ENCODE measurements around the gene SLC22A4.

SLC22A4 gene

GRCh38 chr5:132376694-132377641 lies 82.8 kb downstream of the SLC22A4 start:
- DNase-seq (ENCODE audit: low read depth) = no peak

GRCh38 chr5:132377738-132378137 lies 83.5 kb downstream of the SLC22A4 start:
- no peak for DNase-seq (ENCODE audit: low read depth)

- DNase-seq (ENCODE audit: low read depth) = no peak
These were observed 84.4 kb downstream of the SLC22A4 start for GRCh38 chr5:132378580-132378979.

- no peak for DNase-seq (ENCODE audit: low read depth)
These were observed 85.9 kb downstream of the SLC22A4 start for GRCh38 chr5:132380047-132380446.

GRCh38 chr5:132380741-132381140 lies 86.5 kb downstream of the SLC22A4 start:
- no peak for DNase-seq (ENCODE audit: low read depth)

- DNase-seq (ENCODE audit: low read depth) = no peak
These were observed 87.4 kb downstream of the SLC22A4 start for GRCh38 chr5:132381614-132382013.

GRCh38 chr5:132383261-132383660 lies 89.1 kb downstream of the SLC22A4 start:
- no peak for DNase-seq (ENCODE audit: low read depth)

- no peak for DNase-seq (ENCODE audit: low read depth)
These were observed 89.8 kb downstream of the SLC22A4 start for GRCh38 chr5:132383984-132384383.

GRCh38 chr5:132384506-132385050 lies 90.4 kb downstream of the SLC22A4 start:
- DNase-seq (ENCODE audit: low read depth) = no peak

GRCh38 chr5:132385326-132386105 lies 91.3 kb downstream of the SLC22A4 start:
- DNase-seq (ENCODE audit: low read depth) = no peak

- DNase-seq (ENCODE audit: low read depth) = no peak
These were observed 92.6 kb downstream of the SLC22A4 start for GRCh38 chr5:132386644-132387286.

- DNase-seq (ENCODE audit: low read depth) = no peak
These were observed 93.5 kb downstream of the SLC22A4 start for GRCh38 chr5:132387640-132388117.

GRCh38 chr5:132388244-132389050 lies 94.3 kb downstream of the SLC22A4 start:
- DNase-seq (ENCODE audit: low read depth) = no peak

- no peak for DNase-seq (ENCODE audit: low read depth)
These were observed 94.8 kb downstream of the SLC22A4 start for GRCh38 chr5:132389051-132389331.

GRCh38 chr5:132389585-132390286 lies 95.5 kb downstream of the SLC22A4 start:
- no peak for DNase-seq (ENCODE audit: low read depth)

- DNase-seq (ENCODE audit: low read depth) = no peak
These were observed 97.1 kb downstream of the SLC22A4 start for GRCh38 chr5:132391247-132391646.

- DNase-seq (ENCODE audit: low read depth) = no peak
These were observed 97.7 kb downstream of the SLC22A4 start for GRCh38 chr5:132391870-132392269.

GRCh38 chr5:132392411-132392810 lies 98.2 kb downstream of the SLC22A4 start:
- no peak for DNase-seq (ENCODE audit: low read depth)

- no peak for DNase-seq (ENCODE audit: low read depth)
These were observed 99.0 kb downstream of the SLC22A4 start for GRCh38 chr5:132392978-132393825.
